Fibroblast of lung (primary cell): Measurements from ENCODE around the gene MRPS27.

Experiments used
- EZH2 ChIP-seq: IDR thresholded peaks from 2 replicates; pipeline ENCODE4 v1.5.1; 2012; ENCODE audit warnings: low read length, control low read depth, mild to moderate bottlenecking; ENCODE audit errors: missing control alignments
- TF ChIP-seq, protein P1 (sequence below), 2 donors: IDR thresholded peaks in 1 of 2; conservative IDR thresholded peaks in 1 of 2; 1 replicate in 1 of 2; 2 replicates in 1 of 2; pipeline ENCODE4 v1.5.1; 2011 to 2012; ENCODE audit warnings: low read length in 2 of 2, control low read depth in 1 of 2, inconsistent platforms in 1 of 2, low read depth in 1 of 2, mild to moderate bottlenecking in 1 of 2

DNA sequence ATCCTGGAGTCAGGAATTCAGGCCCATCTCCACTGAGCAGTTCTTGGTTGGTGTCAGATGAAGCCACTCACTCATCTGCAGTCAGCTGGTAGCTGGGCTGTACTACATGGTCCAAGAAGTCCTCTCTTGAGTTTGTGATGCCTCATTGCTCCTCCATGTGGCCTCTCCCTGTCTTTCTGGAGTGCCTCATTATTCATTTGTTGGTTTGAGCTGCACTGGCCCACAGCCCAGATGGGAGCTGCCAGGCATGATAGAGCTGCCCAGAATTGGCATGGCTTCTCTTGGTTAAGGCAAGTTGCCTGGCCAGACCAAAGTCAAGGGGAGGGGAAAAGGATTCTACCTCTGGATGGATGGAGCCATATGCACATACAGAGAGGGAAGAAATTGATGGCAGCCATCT lies 8.1 kb upstream of the MRPS27 start:
- TF ChIP-seq, protein P1, sequence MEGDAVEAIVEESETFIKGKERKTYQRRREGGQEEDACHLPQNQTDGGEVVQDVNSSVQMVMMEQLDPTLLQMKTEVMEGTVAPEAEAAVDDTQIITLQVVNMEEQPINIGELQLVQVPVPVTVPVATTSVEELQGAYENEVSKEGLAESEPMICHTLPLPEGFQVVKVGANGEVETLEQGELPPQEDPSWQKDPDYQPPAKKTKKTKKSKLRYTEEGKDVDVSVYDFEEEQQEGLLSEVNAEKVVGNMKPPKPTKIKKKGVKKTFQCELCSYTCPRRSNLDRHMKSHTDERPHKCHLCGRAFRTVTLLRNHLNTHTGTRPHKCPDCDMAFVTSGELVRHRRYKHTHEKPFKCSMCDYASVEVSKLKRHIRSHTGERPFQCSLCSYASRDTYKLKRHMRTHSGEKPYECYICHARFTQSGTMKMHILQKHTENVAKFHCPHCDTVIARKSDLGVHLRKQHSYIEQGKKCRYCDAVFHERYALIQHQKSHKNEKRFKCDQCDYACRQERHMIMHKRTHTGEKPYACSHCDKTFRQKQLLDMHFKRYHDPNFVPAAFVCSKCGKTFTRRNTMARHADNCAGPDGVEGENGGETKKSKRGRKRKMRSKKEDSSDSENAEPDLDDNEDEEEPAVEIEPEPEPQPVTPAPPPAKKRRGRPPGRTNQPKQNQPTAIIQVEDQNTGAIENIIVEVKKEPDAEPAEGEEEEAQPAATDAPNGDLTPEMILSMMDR (conservative IDR thresholded peaks at IDR 0.05 in 1 of 2, IDR thresholded peaks at IDR 0.05 in 1 of 2; ENCODE audit: low read depth in 1 of 2, low read length in 2 of 2) = no peak
- TF ChIP-seq EZH2 = no peak
